Heart right ventricle (tissue), 16 donors: ENCODE data around the gene DIP2C. TPM values are rescaled to one million over a fixed set of nuclear protein-coding genes. Genes with fewer than 3 reads are reported as not detected.

Source experiments
- ATAC-seq, 8 donors: fragments of 200-7000 bp; cut with Tn5 transposase; one replicate each; pipeline ENCODE4 v1.9.1; 2020; ENCODE audit warnings: mild to moderate bottlenecking in 8 of 8, moderate library complexity in 8 of 8, moderate number of reproducible peaks in 1 of 8
- DNase-seq, 2 donors: peaks; one replicate each; pipeline ENCODE4 v3.0.0-alpha.2; 2020
- H3K27ac ChIP-seq, 10 donors: fragments of 200-600 bp; sonication (generic) in 2 of 10; one replicate each; pipeline versions ENCODE4 v1.5.0 to v1.8.0; 2020 to 2022; ENCODE audit warnings: mild to moderate bottlenecking in 3 of 10
- H3K27me3 ChIP-seq, 7 donors: fragments of 200-600 bp; one replicate each; pipeline ENCODE4 v1.8.0; 2021 to 2022; ENCODE audit warnings: mild to moderate bottlenecking in 2 of 7
- H3K36me3 ChIP-seq, 9 donors: fragments of 200-600 bp; sonication (generic) in 1 of 9; one replicate each; pipeline versions ENCODE4 v1.5.0 to v1.8.0; 2020 to 2022; ENCODE audit warnings: mild to moderate bottlenecking in 2 of 9
- H3K4me1 ChIP-seq, 9 donors: fragments of 200-600 bp; sonication (generic) in 1 of 9; one replicate each; pipeline versions ENCODE4 v1.5.0 to v1.8.0; 2020 to 2022; ENCODE audit warnings: mild to moderate bottlenecking in 4 of 9
- H3K4me3 ChIP-seq, 10 donors: fragments of 200-600 bp; sonication (generic) in 2 of 10; one replicate each; pipeline versions ENCODE4 v1.5.0 to v1.8.0; 2020 to 2022; ENCODE audit warnings: mild to moderate bottlenecking in 7 of 10, moderate library complexity in 2 of 10
- H3K9me3 ChIP-seq, 11 donors: fragments of 200-600 bp in 10 of 11; sonication (generic) in 2 of 11; one replicate each; pipeline versions ENCODE4 v1.5.0 to v1.8.0; 2013 to 2022; ENCODE audit warnings: mild to moderate bottlenecking in 2 of 11, control low read depth in 1 of 11, moderate library complexity in 1 of 11
- CTCF ChIP-seq, 9 donors: fragments of 200-600 bp; sonication (generic) in 2 of 9; IDR thresholded peaks; one replicate each; pipeline versions ENCODE4 v1.5.0 to v1.8.0; 2021 to 2022; ENCODE audit warnings: antibody characterized with exemption in 9 of 9, mild to moderate bottlenecking in 5 of 9, moderate library complexity in 1 of 9
- WGBS, 2 donors: extraction: QIAGEN DNeasy Blood & Tissue Kit; methylation state at CpG; one replicate each; pipeline ENCODE4 v1.1.7; 2013; ENCODE audit warnings: inconsistent platforms in 1 of 2; 5-methylcytosine and 5-hydroxymethylcytosine counted together
- intact Hi-C, 10 donors: fragments of 100-400 bp; cut with DNase I; formaldehyde crosslinking; loops; one replicate each; pipeline versions ENCODE4 v1.11.1 to v1.14.2; 2022
- polyA plus RNA-seq, 2 donors: library from polyadenylated mRNA; stranded (reverse); fragments of 200-250 nt; gene quantifications; one replicate each; pipeline ENCODE4 v1.2.3, GENCODE V29; 2013
- total RNA-seq, 10 donors: library from RNA; stranded (reverse); fragmentation: NEBNext Ultra II Directional in 3 of 10; extraction: Animal tissue kit (Norgen Biotek cat#: 25700) in 3 of 10; gene quantifications; one replicate each; pipeline versions ENCODE4 v1.2.1 to v1.2.4, GENCODE V29; 2021 to 2023
- donor health status: Arrhythmogenic right ventricular cardiomyopathy.
- donor health status: ischemic (EF 13 %, LVEDD 7.1; RV severe dilation, severe dysfunction).
- donor health status: healthy with polysubstance abuse.
- donor health status: DM: no; HTN: yes; CAD: no.
- donor health status: DM: no; HTN: no; CAD: no.
- donor health status: ischemic (EF 25% LVEDD 6.9; RV normal size, moderate dysfunction).
- donor health status: ischemic (EF 25% LVEDD 5.7; RV mildly dilated, moderate dysfunction).
- donor health status: healthy.
- donor health status: DM: yes; HTN: yes; CAD: no.
- donor health status: Ischemic cardiomyopathy.
- donor health status: ischemic (EF 35%, LVEDD 5.7; RV mildly dilated, moderate dysfunction).
- donor health status: nonischemic (EF 11% LVEDD 7.7; RV severe dilation, severe dysfunction).
- donor health status: DM: yes; HTN: yes; CAD: no.
- donor health status: PGD.
- donor health status: ischemic (EF 29% LVEDD 5.4; RV normal size, mild dysfunction).
- donor health status: nonischemic (EF 23%, LVEDD 6.1; RV moderate dilation, normal function).

The DIP2C gene
- total and polyA plus RNA-seq, 12 donors, result 7.1 to 48.2 (median 33.7) TPM

- no peak for TF ChIP-seq CTCF (IDR thresholded peaks at IDR 0.05)
- Histone ChIP-seq H3K36me3 (peaks cover 0 to 26% (median 0%) of the 10 kb centered on the region in 9 donors), H3K9me3 (no peaks in the 10 kb centered on the region), H3K4me1 (no peaks in the 10 kb centered on the region), H3K27me3 (no peaks in the 10 kb centered on the region), H3K4me3 (no peak overlapping the region), H3K27ac (no peak overlapping the region)
- 96 to 100% methylated on average over 2 of the region's 2 CpGs for WGBS, 2 donors
- ATAC-seq (no peak), DNase-seq (no peak)
- intact Hi-C loops, result no loop called here
Observed at GRCh38 chr10:443459-443858, 246.0 kb downstream of the DIP2C start.

- H3K27ac ChIP-seq, result no peak overlapping the region
- no peak for ATAC-seq
- TF ChIP-seq CTCF (IDR thresholded peaks at IDR 0.05), result no peak
- intact Hi-C loops, result no loop called here
- H3K27me3 ChIP-seq, result no peaks in the 10 kb centered on the region
- no peak overlapping the region for H3K4me3 ChIP-seq
- DNase-seq, result no peak
- WGBS, 2 donors, result 97 to 98% methylated on average over 6 of the region's 6 CpGs
- no peaks in the 10 kb centered on the region for H3K9me3 ChIP-seq
- H3K36me3 ChIP-seq, result peaks cover 0 to 26% (median 0%) of the 10 kb centered on the region in 9 donors
- no peaks in the 10 kb centered on the region for H3K4me1 ChIP-seq
Observed at GRCh38 chr10:442209-442608, 247.3 kb downstream of the DIP2C start.

DNA sequence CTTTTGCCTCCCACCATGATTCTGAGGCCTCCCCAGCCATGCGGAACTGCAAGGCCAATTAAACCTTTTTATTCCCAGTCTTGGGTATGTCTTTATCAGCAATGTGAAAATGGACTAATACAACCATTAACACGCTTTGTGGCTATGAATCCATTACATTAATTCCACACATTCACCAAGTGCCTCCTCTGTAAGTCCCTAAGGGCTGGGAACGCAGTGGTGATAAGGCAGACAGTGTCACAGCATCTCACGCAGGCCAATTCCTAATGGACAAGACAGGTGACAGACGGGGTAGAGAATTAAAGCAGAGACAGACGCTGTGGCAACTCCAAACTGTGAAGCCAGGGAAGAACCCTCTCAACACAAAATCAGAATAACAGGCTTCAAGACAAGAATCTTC, 247.8 kb downstream of the DIP2C start:
- H3K9me3 ChIP-seq, result no peaks in the 10 kb centered on the region
- H3K36me3 ChIP-seq, result peaks cover 0 to 26% (median 0%) of the 10 kb centered on the region in 9 donors
- H3K4me3 ChIP-seq, result no peak overlapping the region
- intact Hi-C loops, result no loop called here
- ATAC-seq (no peak), DNase-seq (no peak)
- H3K4me1 ChIP-seq, result no peaks in the 10 kb centered on the region
- no peaks in the 10 kb centered on the region for H3K27me3 ChIP-seq
- no peak for TF ChIP-seq CTCF (IDR thresholded peaks at IDR 0.05)
- 96 to 97% methylated on average over 6 of the region's 6 CpGs for WGBS, 2 donors
- H3K27ac ChIP-seq, result no peak overlapping the region

- Histone ChIP-seq H3K27me3 (no peaks in the 10 kb centered on the region), H3K4me3 (no peak overlapping the region), H3K36me3 (peaks cover 0 to 31% (median 0%) of the 10 kb centered on the region in 9 donors), H3K27ac (no peak overlapping the region), H3K4me1 (no peaks in the 10 kb centered on the region), H3K9me3 (no peaks in the 10 kb centered on the region)
- TF ChIP-seq CTCF (IDR thresholded peaks at IDR 0.05), result no peak
- WGBS, 2 donors, result 96 to 98% methylated on average over 3 of the region's 3 CpGs
- ATAC-seq, result no peak
- DNase-seq, result no peak
- intact Hi-C loops, result no loop called here
Observed at GRCh38 chr10:440127-440526, 249.3 kb downstream of the DIP2C start.
